ENCODE results near the gene ADGRF3.

The ADGRF3 gene

DNA sequence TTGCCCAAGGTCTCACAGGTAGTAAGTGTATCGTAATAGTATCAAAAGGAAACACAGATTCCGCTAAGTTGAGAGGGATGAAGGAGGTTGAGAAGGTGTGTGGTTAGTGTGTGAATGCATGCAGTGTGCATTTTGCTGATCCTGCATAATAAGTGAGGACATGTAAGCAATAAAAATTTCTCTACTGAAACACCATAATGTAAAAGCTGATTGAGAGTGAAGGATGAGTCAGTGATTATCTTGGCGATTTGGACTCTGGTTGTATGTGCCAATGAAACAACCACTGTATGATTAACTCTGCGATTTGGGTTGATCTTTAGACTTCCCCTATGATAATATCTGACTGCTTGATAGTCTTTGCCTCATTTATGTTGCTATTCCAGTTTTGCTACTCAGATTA is 16.7 kb upstream of the ADGRF3 start:
- H3K27me3 ChIP-seq (ENCODE audit: insufficient read depth, poor library complexity, severe bottlenecking) = no peaks in the 10 kb centered on the region
- DNase-seq (ENCODE audit: low read depth in 1 of 2, low spot score in 1 of 2) = no peak
- TF ChIP-seq SPI1 (IDR thresholded peaks at IDR 0.05; ENCODE audit: borderline replicate concordance, low read depth) (no peak), POLR2AphosphoS5 (IDR thresholded peaks at IDR 0.05; ENCODE audit: low read depth) (no peak), GABPA (IDR thresholded peaks at IDR 0.05; ENCODE audit: low read depth) (no peak)
- TF ChIP-seq, protein P1, sequence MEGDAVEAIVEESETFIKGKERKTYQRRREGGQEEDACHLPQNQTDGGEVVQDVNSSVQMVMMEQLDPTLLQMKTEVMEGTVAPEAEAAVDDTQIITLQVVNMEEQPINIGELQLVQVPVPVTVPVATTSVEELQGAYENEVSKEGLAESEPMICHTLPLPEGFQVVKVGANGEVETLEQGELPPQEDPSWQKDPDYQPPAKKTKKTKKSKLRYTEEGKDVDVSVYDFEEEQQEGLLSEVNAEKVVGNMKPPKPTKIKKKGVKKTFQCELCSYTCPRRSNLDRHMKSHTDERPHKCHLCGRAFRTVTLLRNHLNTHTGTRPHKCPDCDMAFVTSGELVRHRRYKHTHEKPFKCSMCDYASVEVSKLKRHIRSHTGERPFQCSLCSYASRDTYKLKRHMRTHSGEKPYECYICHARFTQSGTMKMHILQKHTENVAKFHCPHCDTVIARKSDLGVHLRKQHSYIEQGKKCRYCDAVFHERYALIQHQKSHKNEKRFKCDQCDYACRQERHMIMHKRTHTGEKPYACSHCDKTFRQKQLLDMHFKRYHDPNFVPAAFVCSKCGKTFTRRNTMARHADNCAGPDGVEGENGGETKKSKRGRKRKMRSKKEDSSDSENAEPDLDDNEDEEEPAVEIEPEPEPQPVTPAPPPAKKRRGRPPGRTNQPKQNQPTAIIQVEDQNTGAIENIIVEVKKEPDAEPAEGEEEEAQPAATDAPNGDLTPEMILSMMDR (IDR thresholded peaks at IDR 0.05; ENCODE audit: insufficient read depth, low read length) = no peak
- TF ChIP-seq, protein P2, sequence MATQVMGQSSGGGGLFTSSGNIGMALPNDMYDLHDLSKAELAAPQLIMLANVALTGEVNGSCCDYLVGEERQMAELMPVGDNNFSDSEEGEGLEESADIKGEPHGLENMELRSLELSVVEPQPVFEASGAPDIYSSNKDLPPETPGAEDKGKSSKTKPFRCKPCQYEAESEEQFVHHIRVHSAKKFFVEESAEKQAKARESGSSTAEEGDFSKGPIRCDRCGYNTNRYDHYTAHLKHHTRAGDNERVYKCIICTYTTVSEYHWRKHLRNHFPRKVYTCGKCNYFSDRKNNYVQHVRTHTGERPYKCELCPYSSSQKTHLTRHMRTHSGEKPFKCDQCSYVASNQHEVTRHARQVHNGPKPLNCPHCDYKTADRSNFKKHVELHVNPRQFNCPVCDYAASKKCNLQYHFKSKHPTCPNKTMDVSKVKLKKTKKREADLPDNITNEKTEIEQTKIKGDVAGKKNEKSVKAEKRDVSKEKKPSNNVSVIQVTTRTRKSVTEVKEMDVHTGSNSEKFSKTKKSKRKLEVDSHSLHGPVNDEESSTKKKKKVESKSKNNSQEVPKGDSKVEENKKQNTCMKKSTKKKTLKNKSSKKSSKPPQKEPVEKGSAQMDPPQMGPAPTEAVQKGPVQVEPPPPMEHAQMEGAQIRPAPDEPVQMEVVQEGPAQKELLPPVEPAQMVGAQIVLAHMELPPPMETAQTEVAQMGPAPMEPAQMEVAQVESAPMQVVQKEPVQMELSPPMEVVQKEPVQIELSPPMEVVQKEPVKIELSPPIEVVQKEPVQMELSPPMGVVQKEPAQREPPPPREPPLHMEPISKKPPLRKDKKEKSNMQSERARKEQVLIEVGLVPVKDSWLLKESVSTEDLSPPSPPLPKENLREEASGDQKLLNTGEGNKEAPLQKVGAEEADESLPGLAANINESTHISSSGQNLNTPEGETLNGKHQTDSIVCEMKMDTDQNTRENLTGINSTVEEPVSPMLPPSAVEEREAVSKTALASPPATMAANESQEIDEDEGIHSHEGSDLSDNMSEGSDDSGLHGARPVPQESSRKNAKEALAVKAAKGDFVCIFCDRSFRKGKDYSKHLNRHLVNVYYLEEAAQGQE (IDR thresholded peaks at IDR 0.05; ENCODE audit: insufficient replicate concordance, low read depth) = no peak
- no peak overlapping the region for H3K27ac ChIP-seq (replicated peaks)
- no peak overlapping the region for H3K4me3 ChIP-seq (replicated peaks; ENCODE audit: insufficient read depth, low read length)

DNA sequence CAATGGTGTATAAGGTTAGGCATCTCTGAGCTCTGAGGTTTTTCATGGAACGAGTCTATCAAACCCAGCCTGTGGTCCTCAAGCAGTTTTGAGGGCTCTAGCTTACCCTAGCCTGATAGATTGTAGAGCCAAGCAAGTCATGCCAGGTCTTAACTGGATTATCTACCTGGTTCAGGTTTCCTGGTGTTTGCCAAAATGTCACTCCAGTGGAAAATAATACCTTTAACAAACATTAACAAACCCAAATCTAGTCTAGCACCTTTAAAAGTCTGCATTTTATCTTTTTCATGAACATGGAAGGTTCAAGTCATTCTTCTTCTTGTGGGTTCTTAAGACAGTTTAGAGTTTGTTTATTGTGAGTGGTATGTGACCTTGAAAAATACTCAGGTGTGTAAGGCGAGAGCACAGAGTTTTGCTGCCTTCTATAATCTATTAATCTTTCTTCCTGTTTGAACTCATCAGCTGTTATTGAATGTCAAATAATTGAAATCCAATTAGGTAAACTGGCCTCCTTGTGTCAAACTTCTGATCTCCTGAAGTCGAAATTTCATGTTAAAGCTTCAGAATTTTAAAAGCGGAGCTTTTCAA is 13.4 kb upstream of the ADGRF3 start:
- Histone ChIP-seq H3K4me3 (replicated peaks; ENCODE audit: insufficient read depth, low read length) (no peak overlapping the region), H3K27ac (replicated peaks) (no peak overlapping the region), H3K27me3 (ENCODE audit: insufficient read depth, poor library complexity, severe bottlenecking) (no peaks in the 10 kb centered on the region)
- TF ChIP-seq POLR2AphosphoS5 (IDR thresholded peaks at IDR 0.05; ENCODE audit: low read depth) (no peak), SPI1 (IDR thresholded peaks at IDR 0.05; ENCODE audit: borderline replicate concordance, low read depth) (no peak)
- TF ChIP-seq, protein P2 (IDR thresholded peaks at IDR 0.05; ENCODE audit: insufficient replicate concordance, low read depth) = no peak
- DNase-seq (ENCODE audit: low read depth in 1 of 2, low spot score in 1 of 2) = no peak

DNA sequence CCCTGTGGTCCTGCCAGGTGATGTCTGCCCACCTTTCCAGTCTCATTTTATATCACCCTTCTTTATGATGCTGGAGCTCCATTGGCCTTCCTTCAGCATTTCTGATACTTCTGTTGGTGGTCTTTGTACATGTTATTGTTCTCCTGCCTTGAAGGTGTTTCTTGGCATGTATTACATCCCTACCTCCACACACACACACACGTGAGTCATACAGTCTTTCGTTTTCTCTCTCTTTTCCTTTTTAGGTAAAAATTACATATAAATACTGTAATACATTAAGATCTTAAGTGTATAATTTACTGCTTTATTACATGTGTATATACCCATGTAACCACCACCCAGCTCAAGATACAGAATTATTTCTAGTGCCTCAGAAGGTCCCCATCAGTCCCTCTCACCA is 10.2 kb upstream of the ADGRF3 start:
- TF ChIP-seq, protein P1 (IDR thresholded peaks at IDR 0.05; ENCODE audit: insufficient read depth, low read length) = no peak
- TF ChIP-seq GABPA (IDR thresholded peaks at IDR 0.05; ENCODE audit: low read depth) (no peak), POLR2AphosphoS5 (IDR thresholded peaks at IDR 0.05; ENCODE audit: low read depth) (no peak), SPI1 (IDR thresholded peaks at IDR 0.05; ENCODE audit: borderline replicate concordance, low read depth) (no peak)
- TF ChIP-seq, protein P2 (IDR thresholded peaks at IDR 0.05; ENCODE audit: insufficient replicate concordance, low read depth) = no peak
- H3K27me3 ChIP-seq (ENCODE audit: insufficient read depth, poor library complexity, severe bottlenecking) = no peaks in the 10 kb centered on the region
- no peak overlapping the region for H3K27ac ChIP-seq (replicated peaks)
- no peak overlapping the region for H3K4me3 ChIP-seq (replicated peaks; ENCODE audit: insufficient read depth, low read length)
- no peak for DNase-seq (ENCODE audit: low read depth in 1 of 2, low spot score in 1 of 2)

Measured in HL-60 (cell line).